Left ventricle myocardium superior (tissue), 1 donor: Measurements from ENCODE around the gene PAX1. TPM values are rescaled to one million over a fixed set of nuclear protein-coding genes. Genes with fewer than 3 reads are reported as not detected.

ENCODE experiments used
- ATAC-seq: fragments of 200-7000 bp; cut with Tn5 transposase; one replicate; pipeline ENCODE4 v1.9.1; 2020; ENCODE audit warnings: mild to moderate bottlenecking, moderate library complexity
- DNase-seq: peaks from one replicate; pipeline ENCODE4 v3.0.0-alpha.2; 2020
- intact Hi-C: fragments of 100-400 bp; cut with micrococcal nuclease; formaldehyde crosslinking; loops from one replicate; pipeline ENCODE4 v1.11.0; 2022
- long read RNA-seq: library from polyadenylated mRNA; unstranded; transcript quantifications from one replicate; pipeline ENCODE4 v2.0.0, GENCODE V29; 2021
- total RNA-seq: library from RNA; stranded (reverse); fragmentation: NEBNext Ultra II Directional; extraction: Animal tissue kit (Norgen Biotek cat#: 25700); gene quantifications from one replicate; pipeline ENCODE4 v1.2.1, GENCODE V29; 2021
- donor health status: DM: no; HTN: yes; CAD: no; lungs with severe emphysema.

Gene PAX1
- total RNA-seq: not detected
- long read RNA-seq: 0 reads

GRCh38 chr20:21705575-21706260 is at the start of gene PAX1:
Gene PAX1, plus strand, starts transcription at chr20:21705664. Its CDS starts 49 bp downstream, at chr20:21705713.
- ATAC-seq: peak; percentile 56
- no peak for DNase-seq

GRCh38 chr20:21656308-21657067 is 49.0 kb upstream of the PAX1 start:
- intact Hi-C loops: no loop called here
- ATAC-seq (no peak), DNase-seq (no peak)

More at GRCh38 chr20:21705575-21706260, at the start of gene PAX1:
- intact Hi-C loops: no loop called here

DNA sequence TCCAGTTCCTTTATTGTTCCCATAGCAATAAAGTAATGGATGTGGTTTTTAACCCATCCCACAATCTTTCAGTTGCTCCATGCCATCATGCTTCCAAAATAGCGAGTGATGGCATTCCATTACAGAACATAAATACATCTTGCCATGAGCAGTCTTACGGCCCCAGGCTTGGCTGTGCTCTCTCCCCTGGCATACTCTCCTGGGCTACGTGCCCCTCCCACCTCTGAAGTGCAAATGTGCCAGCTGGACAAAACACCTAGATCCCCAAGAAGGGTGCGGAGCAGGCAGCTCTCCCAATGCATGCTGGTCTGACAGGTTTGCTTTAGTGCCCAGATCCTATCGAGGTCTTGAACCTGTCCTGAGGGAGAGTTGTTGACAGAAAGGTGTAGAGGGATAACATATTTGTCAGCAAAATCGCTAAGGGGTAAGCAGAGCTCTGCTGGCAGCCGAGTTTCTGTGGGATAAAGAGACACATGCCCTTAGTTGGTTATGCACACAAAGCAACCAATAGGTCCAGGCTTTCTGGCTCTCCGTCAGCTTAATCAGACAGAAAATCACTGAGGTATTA is 43.9 kb upstream of the PAX1 start:
- intact Hi-C loops: no loop called here
- ATAC-seq: no peak
- no peak for DNase-seq

DNA sequence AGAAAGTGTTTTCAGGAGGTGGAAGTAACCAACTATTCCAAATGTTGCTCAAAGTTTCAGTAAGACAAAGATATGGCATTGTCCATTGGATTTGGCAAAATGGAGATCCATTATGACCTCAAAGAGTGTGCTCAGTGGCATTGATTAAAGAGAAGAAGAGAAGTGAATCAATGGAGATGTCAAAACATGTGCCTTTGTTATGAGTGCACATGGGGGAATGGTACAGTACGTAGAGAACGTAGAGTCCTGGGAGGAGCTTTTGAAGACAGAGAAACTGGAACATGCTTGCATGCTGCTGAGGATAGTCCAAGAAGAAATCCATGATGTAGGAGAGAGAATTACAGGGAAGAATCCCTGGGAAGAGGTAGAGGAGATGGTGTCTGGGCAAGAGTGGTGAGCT is 42.0 kb upstream of the PAX1 start:
- DNase-seq (no peak), ATAC-seq (no peak)
- intact Hi-C loops: no loop called here

DNA sequence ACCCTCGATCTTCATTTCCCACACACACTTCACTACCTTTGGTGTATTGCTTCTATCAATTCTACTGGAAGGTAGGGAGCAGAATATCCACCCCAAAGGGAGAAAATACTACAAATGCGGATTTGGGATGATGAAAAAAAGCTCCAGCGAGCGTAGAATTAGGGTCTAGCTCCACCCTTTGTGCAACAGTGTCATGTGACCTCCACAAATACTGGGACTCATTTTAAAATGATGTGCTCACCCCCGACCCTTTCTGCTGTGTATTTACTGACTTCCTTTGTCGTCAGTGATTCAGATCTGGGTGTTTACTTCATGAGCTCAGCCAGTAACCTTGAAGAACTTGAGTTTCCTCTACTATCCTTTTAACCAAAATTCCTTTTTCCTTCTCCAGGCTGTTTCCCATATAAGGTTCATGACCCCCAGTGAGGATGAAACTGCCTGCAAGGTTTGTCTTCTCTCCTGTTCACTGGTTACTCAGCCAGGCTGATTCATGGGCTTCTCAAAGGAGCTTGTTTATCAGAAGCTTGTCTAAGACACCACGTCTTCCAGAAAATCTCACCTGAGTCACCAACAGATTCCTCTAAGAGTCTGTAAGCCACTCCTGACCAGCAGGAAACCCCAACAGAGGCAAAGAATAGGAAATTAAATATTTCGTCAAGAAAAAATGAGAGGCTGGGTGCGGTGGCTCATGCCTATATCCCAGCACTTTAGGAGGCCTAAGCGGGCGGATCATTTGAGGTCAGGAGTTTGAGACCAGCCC is 39.6 kb upstream of the PAX1 start:
- no peak for ATAC-seq
- DNase-seq: no peak
- intact Hi-C loops: no loop called here

DNA sequence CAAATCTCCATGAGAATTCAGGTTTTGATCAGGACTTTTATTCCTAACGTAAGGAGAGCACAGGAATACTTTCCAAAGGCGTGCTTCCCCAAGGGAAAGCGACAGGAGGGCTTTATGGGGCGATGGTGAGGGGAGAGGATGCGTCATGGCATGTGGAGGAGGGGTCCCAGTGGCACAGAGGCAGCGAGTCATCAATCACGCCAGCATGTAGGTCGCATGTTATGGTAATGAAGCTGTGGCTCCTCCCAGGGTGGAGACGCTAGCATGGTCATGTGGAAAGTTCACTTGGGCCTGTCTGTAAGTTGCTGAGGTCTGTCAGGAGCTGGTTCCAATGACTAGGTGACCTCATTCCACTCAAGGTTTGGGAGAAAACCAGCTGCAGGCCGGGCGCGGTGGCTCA is 35.3 kb upstream of the PAX1 start:
- intact Hi-C loops: no loop called here
- ATAC-seq: no peak
- no peak for DNase-seq

- intact Hi-C loops: no loop called here
- no peak for ATAC-seq
- no peak for DNase-seq
Measured at GRCh38 chr20:21670981-21671380, 34.5 kb upstream of the PAX1 start.

DNA sequence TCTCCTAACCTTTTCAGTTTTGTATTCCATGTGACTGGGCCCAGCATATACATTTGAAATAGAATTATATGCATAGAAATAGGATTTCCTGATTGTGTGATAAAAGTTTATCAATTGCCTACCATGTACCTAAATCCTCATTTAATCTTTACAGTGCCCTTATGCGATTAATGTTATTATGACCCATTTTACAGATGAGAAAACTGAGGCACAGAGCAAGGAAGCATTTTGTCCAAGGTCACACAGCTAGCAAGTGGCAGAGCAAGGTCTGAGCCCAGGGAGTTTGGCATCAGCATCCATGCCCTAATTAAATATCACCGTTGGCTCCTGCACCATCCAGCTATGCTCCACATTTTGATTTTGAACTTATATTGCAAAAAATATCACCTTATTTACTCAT is 28.2 kb upstream of the PAX1 start:
- ATAC-seq: no peak
- DNase-seq: no peak
- intact Hi-C loops: no loop called here

DNA sequence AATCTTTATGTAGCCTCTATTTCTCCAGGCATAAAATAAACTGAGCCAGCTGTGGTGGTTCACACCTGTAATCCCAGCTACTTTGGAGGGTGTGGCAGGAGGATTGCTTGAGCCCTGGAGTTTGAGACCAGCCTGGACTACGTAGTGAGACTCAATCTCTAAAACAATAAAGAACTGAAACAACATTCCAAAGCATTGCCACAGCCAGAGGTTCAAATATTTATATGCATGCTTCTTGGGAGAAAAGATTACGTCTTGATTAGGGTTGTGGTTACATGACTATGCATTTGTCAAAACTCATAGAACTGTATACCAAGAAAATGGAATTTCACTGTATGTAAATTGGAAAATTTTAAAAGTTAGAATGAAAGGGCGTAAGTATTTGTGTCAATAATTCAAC is 27.7 kb upstream of the PAX1 start:
- ATAC-seq (no peak), DNase-seq (no peak)
- intact Hi-C loops: no loop called here

- no peak for DNase-seq
- intact Hi-C loops: no loop called here
- ATAC-seq: no peak
Measured at GRCh38 chr20:21681234-21681921, 24.1 kb upstream of the PAX1 start.

GRCh38 chr20:21681922-21682318 is 23.5 kb upstream of the PAX1 start:
- DNase-seq: no peak
- intact Hi-C loops: no loop called here

DNA sequence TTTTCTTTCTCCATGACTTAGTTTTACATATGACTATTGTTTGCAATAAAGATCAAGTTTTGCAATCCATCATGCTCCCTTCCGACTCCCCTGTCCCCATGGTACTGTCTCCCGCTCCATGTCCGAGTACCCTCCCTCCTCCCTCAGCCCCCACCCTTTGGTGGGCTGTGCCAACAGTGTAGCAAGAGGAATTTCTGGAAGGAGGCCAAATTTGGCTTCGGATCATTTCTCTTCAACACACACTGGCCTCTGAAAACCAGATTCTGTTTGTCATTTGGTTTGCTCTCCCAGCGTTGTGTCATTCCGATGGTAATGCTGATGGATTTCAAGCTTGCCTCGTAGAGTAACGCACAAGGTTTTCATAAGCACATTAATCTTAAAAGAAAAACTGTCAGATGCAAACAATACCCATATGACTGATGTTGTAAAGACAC is 22.9 kb upstream of the PAX1 start:
- intact Hi-C loops: no loop called here
- ATAC-seq: no peak
- DNase-seq: no peak

More at GRCh38 chr20:21681922-21682318, 23.5 kb upstream of the PAX1 start:
- no peak for ATAC-seq

- DNase-seq: no peak
Measured at GRCh38 chr20:21684671-21685070, 20.8 kb upstream of the PAX1 start.

DNA sequence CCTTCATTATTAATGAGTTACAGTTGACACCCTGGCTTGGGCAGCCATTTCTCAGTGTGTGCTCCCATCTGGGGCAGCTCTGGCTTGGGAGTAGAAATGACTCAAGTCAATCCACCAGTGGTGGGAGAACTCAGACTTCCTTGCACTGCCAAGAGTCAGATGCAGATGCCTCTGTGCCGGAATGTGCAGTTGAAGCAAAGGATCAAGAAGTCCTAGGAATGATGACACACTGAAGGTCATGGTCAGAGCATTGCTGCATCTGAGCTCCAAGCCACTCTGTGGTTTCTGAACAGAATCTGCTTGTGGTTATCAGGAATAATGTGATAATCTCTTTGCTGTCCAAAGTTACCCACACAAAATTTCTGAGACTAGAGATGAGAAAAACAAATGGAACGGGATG is 19.5 kb upstream of the PAX1 start:
- DNase-seq (no peak), ATAC-seq (no peak)
- intact Hi-C loops: no loop called here

More at GRCh38 chr20:21684671-21685070, 20.8 kb upstream of the PAX1 start:
- ATAC-seq: no peak
- intact Hi-C loops: no loop called here

DNA sequence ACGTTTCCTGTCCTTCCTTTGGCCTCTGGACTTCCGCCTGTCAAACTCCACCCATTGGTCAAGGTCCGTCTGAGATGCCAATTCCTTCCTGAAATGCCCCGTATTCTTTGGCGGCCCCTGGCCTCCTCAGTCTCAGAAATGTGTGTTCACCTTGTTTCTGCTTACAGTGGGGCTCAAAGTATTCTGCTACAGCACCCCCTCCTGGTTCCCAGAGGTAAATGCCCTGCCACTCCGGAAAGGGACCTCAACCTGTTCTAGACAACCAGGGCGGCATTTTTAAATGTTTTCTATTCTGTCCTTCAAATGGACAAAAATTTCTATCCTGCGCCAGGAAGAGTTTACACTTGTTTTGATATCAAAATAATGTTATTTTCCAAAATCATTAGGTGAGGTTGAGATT is 12.1 kb upstream of the PAX1 start:
- intact Hi-C loops: no loop called here
- ATAC-seq (no peak), DNase-seq (no peak)

- DNase-seq (no peak), ATAC-seq (no peak)
- intact Hi-C loops: no loop called here
Measured at GRCh38 chr20:21698494-21699215, 6.8 kb upstream of the PAX1 start.

- ATAC-seq: no peak
- intact Hi-C loops: no loop called here
- DNase-seq: no peak
Measured at GRCh38 chr20:21699216-21699508, 6.3 kb upstream of the PAX1 start.

DNA sequence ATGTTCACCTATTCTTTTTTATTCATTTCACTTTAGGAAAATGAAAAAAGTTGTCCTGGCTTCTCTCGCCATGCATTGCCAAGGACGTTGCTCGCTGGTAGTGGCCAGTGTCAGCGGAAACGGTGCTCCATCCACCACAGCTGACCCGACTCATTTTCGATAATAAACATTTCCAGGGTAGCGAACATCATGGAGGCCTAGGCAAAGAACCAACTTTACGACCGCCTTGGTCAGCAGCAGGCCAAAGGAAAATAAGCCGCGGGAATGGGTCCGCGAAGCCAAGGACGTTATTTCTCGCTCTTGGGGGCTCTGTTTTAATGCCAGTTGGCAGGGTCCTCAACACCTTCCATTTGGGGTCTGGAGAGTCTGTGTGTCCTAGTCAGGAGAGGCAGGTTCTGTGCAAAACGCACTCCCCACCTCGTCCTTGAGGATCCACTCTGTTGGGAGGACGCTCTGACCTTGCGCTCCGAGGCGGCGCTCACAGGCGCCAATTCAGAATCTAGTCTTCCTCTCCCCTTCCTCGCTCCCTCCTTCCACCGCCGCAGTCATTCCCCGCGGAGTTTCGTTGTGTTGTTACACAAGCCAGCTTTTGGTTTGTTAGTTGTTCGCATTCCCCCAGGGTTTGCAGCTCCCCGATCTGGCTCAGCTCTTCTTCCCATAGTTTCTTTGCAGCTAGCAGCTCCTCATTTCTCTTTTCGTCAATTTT is 4.1 kb upstream of the PAX1 start:
- intact Hi-C loops: no loop called here
- DNase-seq (no peak), ATAC-seq (no peak)
